Stimulated activated CD4-positive, alpha-beta T cell treated with anti-CD3 and anti-CD28 coated beads, Interleukin-15, amount 100 ng/mL, for 1 hour (primary cell): Measurements from ENCODE around the gene RNF5.
"Not testable (repeated sequence)": the region's sequence is repeated elsewhere in the genome, so short reads cannot be mapped to it uniquely, and the experiment has no call there.

Experiments used
- DNase-seq, 2 donors: peaks; one replicate each; pipeline ENCODE4 v3.0.0-alpha.2; 2020; ENCODE audit warnings: low read depth in 1 of 2, low spot score in 1 of 2

Gene RNF5

GRCh38 chr6:32175322-32175710, 2.9 kb upstream of the RNF5 start:
- no peak for DNase-seq

- peak; percentile 93 to 96 for DNase-seq
Measured at GRCh38 chr6:32175711-32176475, 2.3 kb upstream of the RNF5 start, which contains the start of gene AGPAT1. AGPAT1 (minus strand) TSS chr6:32176084; CDS start chr6:32171496, 4,588 bp downstream.

- DNase-seq: no peak
Measured at GRCh38 chr6:32176476-32177182, 1.6 kb upstream of the RNF5 start.

GRCh38 chr6:32177183-32177787, 920 bp upstream of the RNF5 start:
- no peak for DNase-seq

- no peak for DNase-seq
Measured at GRCh38 chr6:32178547-32179440, 589 bp downstream of the RNF5 start.

GRCh38 chr6:32179766-32180405, 1.7 kb downstream of the RNF5 start:
- DNase-seq: no peak

- DNase-seq: no peak
Measured at GRCh38 chr6:32181148-32181702, 3.0 kb downstream of the RNF5 start.

- no peak for DNase-seq
Measured at GRCh38 chr6:32181915-32182529, 3.8 kb downstream of the RNF5 start.

- DNase-seq: no peak
Measured at GRCh38 chr6:32182555-32182981, 4.4 kb downstream of the RNF5 start.

- no peak for DNase-seq
Measured at GRCh38 chr6:32183030-32183429, 4.8 kb downstream of the RNF5 start.

- no peak for DNase-seq
Measured at GRCh38 chr6:32183483-32184083, 5.4 kb downstream of the RNF5 start.

GRCh38 chr6:32184084-32184640, 6.0 kb downstream of the RNF5 start, which contains the start of gene AGER:
AGER (minus strand) TSS chr6:32184253; CDS start chr6:32184222, 31 bp downstream.
- DNase-seq: no peak

- DNase-seq: not testable (repeated sequence)
Measured at GRCh38 chr6:32185681-32186131, 7.5 kb downstream of the RNF5 start.

- not testable (repeated sequence) for DNase-seq
Measured at GRCh38 chr6:32186151-32186840, 8.1 kb downstream of the RNF5 start.

GRCh38 chr6:32187009-32187709, 9.0 kb downstream of the RNF5 start:
- DNase-seq: no peak

- DNase-seq: not testable (repeated sequence)
Measured at GRCh38 chr6:32187725-32188380, 9.6 kb downstream of the RNF5 start.
